Umbilical cord (tissue), 2 donors: ENCODE results near the gene SULT1A2. TPM values are rescaled to one million over a fixed set of nuclear protein-coding genes. Genes with fewer than 3 reads are reported as not detected.
"Not testable (repeated sequence)": the region's sequence is repeated elsewhere in the genome, so short reads cannot be mapped to it uniquely, and the experiment has no call there.

Source experiments
- DNase-seq: peaks from one replicate; pipeline ENCODE4 v3.0.0-alpha.2; 2015; ENCODE audit warnings: low spot score
- total RNA-seq: library from RNA; depleted of rRNA; stranded (reverse); fragments of >200 nt; gene quantifications from one replicate; pipeline ENCODE4 v1.2.3, GENCODE V29; 2014; ENCODE audit warnings: low replicate concordance; ENCODE audit not compliant: insufficient read depth

Gene SULT1A2
- not detected for total RNA-seq

GRCh38 chr16:28596840-28597691, at the start of gene SULT1A2:
TSS of gene SULT1A2 (minus strand) at chr16:28597050. CDS start at chr16:28595930, 1,120 bp downstream.
- no peak for DNase-seq

- DNase-seq = not testable (repeated sequence)
Measured at GRCh38 chr16:28639959-28640358, 43.1 kb upstream of the SULT1A2 start.

DNA sequence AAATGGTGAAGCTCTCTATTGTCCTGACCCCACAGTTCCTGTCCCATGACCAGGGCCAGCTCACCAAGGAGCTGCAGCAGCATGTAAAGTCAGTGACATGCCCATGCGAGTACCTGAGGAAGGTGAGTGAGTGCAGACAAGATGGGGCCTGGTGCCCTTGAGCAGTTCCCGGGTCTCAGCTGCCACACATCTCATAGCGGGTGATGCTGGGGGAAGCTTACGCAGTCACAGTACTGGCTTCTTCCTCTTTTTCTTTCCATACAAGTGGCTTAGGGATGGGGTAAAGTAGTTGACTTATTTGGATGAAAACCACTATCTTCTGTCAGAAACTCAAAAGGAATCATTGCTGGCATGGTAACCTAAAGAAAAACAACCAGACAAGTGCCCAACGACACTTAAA, 41.5 kb upstream of the SULT1A2 start:
- DNase-seq = not testable (repeated sequence)

- not testable (repeated sequence) for DNase-seq
Measured at GRCh38 chr16:28637765-28638164, 40.9 kb upstream of the SULT1A2 start, which contains the start of gene NPIPB8. TSS of gene NPIPB8 (plus strand) at chr16:28638065. CDS start at chr16:28638361, 296 bp downstream.

DNA sequence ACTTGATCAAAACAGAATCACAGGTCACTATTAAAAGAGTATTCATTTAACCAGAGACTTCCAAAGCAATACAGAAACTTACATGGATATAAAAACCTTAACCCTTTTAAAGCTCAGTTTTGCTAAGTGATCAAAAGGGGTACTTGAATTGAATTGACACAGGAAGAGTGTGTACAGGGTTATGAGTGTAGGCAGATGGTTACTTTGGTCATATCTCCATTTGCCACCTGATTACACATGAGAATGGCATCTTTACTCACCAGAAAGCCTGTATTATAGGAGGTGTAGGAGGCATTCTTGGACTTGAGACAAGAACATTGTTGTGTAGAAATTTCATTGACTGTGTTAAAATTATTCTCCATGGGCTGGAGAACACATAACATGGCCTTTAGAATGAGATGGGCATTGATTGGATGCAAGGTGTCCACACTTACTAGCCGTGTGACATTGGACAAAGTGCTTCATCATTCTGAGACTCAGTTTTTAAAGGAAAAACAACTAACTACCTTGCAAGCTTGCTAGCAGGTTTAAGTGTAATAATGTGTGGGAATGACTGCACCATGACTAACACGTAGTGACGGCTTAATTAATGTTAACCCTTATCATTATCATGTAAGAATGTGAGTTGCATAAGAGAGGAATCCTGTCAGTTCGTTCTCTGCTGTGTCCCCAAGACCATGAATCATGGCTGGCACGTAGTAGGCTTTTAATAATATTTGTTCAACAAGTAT, 39.4 kb upstream of the SULT1A2 start:
- DNase-seq = not testable (repeated sequence)

- not testable (repeated sequence) for DNase-seq
Measured at GRCh38 chr16:28630905-28631304, 34.1 kb upstream of the SULT1A2 start.

DNA sequence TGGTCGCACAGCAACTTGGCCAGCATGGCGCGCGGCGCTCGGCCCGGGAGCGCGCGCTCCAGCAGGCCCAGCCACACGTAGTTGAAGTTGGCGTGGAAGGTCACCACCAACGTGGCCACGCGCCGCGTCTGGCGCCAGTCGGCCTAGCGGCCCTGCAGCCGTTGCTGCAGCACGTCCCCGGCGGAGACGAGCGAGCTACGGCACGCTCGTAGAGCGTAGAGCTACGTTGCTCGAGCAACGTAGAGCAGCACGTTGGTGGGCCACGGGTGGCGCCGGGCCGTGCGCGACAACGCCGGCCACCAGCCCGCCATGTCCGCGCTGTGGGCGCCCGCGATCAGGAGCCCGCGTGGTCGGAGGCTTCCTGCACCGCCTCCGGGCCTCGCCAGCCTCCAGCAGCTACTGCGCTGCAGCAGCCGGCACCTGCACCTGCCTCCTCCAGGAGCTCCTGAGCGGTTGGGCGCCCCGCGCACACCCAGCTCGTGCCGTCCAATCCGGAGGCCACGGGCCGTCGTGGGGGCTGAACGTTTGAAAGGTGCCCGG, 26.4 kb upstream of the SULT1A2 start:
- peak; percentile 45 for DNase-seq

DNA sequence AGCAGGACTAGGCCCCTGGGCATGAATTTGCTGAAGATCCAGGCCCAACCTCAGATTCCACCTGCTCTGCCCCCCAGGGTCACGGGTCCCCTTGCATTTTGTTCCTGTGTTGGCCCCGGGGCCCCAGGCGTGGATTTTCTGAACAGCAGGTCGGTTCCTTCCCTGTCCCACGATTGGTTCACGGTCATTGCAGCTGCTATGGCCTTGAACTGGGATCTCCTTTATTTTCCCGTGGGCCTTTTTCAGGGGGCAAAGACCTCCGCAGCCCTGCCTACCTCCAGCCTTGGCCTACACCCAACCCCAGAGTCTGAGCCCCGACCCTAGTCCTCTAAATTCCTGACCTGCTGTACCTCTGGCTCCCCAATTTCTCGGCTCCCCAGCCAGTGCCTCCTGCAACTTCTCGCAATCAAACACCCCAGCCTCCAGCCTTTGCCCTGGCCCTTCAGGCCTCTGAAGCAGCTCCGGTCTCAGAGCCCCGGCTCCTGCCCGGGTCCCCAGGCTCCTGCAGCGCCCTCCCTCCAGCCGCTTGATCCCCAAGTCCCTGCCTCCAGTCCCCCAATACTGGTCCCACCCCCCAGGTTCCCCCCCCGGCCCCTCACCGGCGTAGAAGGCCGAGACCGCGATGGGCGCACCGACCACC, 25.8 kb upstream of the SULT1A2 start:
- DNase-seq = not testable (repeated sequence)

- DNase-seq = peak; percentile 78
Measured at GRCh38 chr16:28621481-28622155, 24.8 kb upstream of the SULT1A2 start.

DNA sequence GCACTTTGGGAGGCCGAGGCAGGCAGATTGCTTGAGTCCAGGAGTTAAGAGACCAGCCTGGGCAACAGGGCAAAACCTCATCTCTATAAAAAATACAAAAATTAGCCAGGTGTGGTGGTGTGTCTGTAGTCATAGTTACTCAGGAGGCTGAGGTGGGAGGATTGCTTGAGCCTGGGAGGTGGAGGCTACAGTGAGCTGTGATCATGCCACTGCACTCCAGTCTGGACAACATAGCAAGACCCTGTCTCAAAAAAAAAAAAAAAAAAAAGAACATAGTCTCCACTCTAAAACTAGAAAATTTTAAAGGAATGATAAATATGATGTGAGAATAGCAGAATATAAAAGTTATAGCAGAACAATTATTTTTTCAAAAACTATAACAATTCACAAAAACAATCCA, 23.5 kb upstream of the SULT1A2 start:
- DNase-seq = not testable (repeated sequence)

DNA sequence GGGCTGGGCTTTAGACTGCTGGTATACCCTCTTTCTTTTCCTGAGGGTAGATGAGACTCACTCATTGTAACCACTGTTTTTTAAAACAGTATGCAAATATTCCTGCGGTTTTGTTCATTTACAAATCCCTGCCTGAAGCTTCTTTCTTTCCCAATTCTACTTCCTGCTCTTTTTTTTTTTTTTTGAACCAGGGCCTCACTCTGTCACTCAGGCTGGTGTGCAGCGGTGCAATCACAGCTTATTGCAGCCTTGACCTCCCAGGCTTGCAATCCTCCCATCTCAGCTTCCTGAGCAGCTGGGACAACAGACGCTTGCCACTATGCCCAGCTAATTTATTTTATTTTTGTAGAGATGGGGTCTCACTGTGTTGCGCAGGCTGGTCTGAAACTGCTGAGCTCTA, 21.0 kb upstream of the SULT1A2 start:
- DNase-seq = no peak

DNA sequence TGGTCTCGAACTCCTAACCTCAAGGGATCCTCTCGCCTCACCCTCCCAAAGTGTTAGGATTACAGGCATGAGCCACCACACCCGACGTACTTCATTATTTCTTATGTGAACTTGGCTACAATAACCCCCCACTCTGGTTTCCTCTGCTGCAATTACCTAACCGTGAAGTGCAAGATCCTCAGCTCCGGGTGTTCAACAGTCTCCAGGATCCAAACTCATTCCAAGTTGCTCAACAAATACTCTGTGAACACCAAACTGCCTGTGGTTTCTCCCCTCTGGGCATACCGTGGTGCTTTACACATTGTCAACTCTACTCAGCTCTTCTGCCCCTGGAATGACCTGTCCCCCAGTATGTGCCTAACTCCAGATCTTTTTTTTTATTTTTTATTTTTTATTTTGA, 19.8 kb upstream of the SULT1A2 start:
- no peak for DNase-seq

DNA sequence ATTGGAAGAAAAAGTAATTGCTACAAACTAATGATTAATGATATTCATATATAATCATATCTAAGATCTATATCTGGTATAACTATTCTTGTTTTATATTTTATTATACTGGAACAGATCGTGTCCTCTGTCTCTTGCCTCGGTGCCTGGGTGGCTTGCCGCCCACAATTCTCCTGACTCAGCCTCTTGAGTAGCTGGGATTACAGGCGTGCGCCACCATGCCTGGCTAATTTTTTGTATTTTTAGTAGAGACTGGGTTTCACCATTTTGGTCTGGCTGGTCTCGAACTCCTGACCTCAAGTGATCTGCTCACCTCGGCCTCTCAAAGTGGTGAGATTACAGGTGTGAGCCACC, 19.4 kb upstream of the SULT1A2 start:
- DNase-seq = not testable (repeated sequence)

DNA sequence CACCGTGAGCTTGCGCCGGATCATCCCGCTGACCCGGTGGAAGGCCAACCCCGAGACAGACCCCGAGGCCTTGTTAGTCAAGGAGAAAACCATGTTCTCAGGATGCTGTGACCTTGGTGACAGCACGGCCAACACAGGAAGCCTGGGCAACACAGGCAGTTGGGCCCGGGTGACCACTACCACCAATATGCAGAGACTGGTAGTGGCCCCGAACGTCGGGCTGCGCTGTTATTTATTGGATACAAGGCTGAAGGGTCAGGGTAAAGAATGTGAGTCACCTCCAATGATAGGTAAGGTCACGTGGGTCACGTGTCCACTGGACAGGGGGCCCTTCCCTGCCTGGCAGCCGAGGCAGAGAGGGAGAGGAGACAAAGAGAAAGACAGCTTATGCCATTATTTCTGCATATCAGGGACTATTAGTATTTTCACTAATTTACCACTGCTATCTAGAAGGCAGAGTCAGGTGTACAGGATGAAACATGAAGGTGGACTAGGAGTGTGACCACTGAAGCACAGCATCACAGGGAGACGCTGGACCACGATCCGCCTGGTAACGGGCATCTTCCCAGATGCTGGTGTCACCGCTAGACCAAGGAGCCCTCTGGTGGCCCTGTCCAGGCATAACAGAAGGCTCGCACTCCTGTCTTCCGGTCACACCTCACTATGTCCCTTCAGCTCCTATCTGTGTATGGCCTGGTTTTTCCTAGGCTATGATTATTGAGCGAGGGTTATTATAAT, 18.8 kb upstream of the SULT1A2 start:
- not testable (repeated sequence) for DNase-seq

- not testable (repeated sequence) for DNase-seq
Measured at GRCh38 chr16:28614561-28614960, 17.7 kb upstream of the SULT1A2 start.

DNA sequence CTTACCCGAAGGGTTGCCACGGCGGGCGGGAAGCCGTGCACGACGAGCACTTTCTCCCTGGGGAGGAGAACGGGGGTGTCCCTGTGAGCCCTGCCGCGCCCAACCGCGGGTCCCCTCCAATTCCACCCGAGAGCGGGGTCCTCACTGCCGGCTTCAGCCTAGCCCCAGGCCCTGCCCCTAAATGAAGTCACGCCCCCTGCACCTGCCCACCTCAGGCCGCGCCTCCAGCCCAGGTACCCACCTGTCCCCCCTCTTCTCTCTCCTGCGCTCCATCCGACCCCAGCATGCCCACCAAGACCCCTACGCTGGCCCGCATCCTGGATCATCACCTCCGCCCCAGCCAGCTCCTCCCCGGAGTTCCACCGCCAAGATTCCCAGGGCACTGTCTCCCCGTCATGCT, 17.1 kb upstream of the SULT1A2 start:
- not testable (repeated sequence) for DNase-seq

DNA sequence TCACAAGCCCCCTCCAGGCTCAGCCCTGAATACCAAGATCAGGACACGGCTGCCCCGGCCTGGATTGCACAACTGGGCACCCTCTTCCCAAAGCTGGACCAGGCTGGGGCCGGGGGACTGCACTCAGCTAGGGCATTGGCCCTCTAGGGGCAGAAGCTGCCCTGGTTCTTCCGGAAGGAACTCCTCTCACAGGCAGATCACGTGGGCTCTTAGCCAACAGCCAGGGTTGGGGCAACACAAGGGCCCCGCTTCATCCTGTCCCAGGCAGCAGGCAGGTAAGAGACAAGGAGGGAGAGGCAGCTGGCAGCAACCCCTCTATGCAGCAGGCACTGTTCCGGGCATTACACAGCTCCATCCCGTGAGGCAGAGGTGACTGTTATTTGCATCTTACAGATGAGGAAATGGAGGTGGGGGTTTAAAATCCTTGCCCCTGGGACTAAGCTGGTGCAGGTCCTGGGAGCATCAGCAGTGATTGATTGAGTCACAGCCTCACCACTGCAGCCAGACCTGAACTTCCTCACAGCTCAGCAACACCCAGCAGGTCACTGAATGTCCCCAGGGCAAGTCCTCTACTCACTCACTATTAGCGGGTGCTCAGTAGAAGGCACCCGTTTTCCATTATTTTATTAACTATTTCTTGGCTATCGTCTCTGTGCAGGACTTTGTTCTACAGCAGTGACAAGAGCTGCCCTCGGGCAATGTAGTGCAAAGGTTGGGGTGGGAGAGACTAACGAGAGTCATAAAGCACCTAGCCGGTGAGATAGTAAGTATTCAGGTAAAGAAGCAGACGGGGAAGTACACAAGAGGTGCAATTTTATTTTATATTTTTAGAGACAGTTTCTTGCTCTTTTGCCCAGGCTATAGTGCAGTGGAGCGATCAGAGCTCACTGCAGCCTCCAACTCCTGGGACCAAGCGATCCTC, 15.8 kb upstream of the SULT1A2 start:
- DNase-seq = not testable (repeated sequence)

- DNase-seq = no peak
Measured at GRCh38 chr16:28610595-28611191, 13.8 kb upstream of the SULT1A2 start.
